GM18508 (cell line): ENCODE measurements around the gene RAB8B.

Experiments
- ATAC-seq: cut with Tn5 transposase; IDR thresholded peaks from one replicate; pipeline ENCODE4 v1.9.1; 2021; ENCODE audit warnings: moderate number of reproducible peaks; ENCODE audit not compliant: insufficient read depth, unreplicated experiment

Gene RAB8B

GRCh38 chr15:63188926-63189871 is at the start of gene RAB8B:
TSS of gene RAB8B (plus strand) at chr15:63189606. CDS start at chr15:63189625, 19 bp downstream.
- ATAC-seq, result peak; percentile 37

GRCh38 chr15:63140936-63141335 is 48.5 kb upstream of the RAB8B start:
- no peak for ATAC-seq

- no peak for ATAC-seq
These were observed 44.0 kb upstream of the RAB8B start for GRCh38 chr15:63145426-63145825.

- ATAC-seq, result no peak
These were observed 42.7 kb upstream of the RAB8B start for GRCh38 chr15:63146684-63147083.

GRCh38 chr15:63151665-63152064 is 37.7 kb upstream of the RAB8B start:
- ATAC-seq, result no peak

GRCh38 chr15:63155486-63155885 is 33.9 kb upstream of the RAB8B start:
- ATAC-seq, result no peak

GRCh38 chr15:63156086-63156710 is 33.2 kb upstream of the RAB8B start:
- no peak for ATAC-seq

GRCh38 chr15:63156755-63157117 is 32.7 kb upstream of the RAB8B start:
- no peak for ATAC-seq

GRCh38 chr15:63157118-63157843 is 32.1 kb upstream of the RAB8B start, which contains the start of gene RPS27L:
TSS of gene RPS27L (minus strand) at chr15:63157477. CDS start at chr15:63157405, 72 bp downstream.
- peak; percentile 81 for ATAC-seq

GRCh38 chr15:63157891-63158431 is 31.4 kb upstream of the RAB8B start:
- ATAC-seq, result no peak

GRCh38 chr15:63160638-63161037 is 28.8 kb upstream of the RAB8B start:
- no peak for ATAC-seq

GRCh38 chr15:63163217-63163616 is 26.2 kb upstream of the RAB8B start:
- ATAC-seq, result no peak

GRCh38 chr15:63165166-63165859 is 24.1 kb upstream of the RAB8B start:
- no peak for ATAC-seq

- no peak for ATAC-seq
These were observed 23.2 kb upstream of the RAB8B start for GRCh38 chr15:63166219-63166618.

GRCh38 chr15:63169788-63170187 is 19.6 kb upstream of the RAB8B start:
- no peak for ATAC-seq

GRCh38 chr15:63172376-63172775 is 17.0 kb upstream of the RAB8B start:
- ATAC-seq, result no peak

- no peak for ATAC-seq
These were observed 16.5 kb upstream of the RAB8B start for GRCh38 chr15:63172851-63173451.

GRCh38 chr15:63176302-63176701 is 13.1 kb upstream of the RAB8B start:
- no peak for ATAC-seq

GRCh38 chr15:63178034-63178433 is 11.4 kb upstream of the RAB8B start:
- ATAC-seq, result no peak

- ATAC-seq, result no peak
These were observed 8.7 kb upstream of the RAB8B start for GRCh38 chr15:63180746-63181145.
